GM12891 (cell line): ENCODE data around the gene PSMB7.

Experiments used
- POLR2A ChIP-seq: IDR thresholded peaks from 2 replicates; pipeline ENCODE4 v1.6.1; 2011; ENCODE audit warnings: low read depth, low read length, control low read depth
- POLR2AphosphoS5 ChIP-seq: IDR thresholded peaks from 2 replicates; pipeline ENCODE4 v1.6.1; 2011; ENCODE audit warnings: low read depth, low read length, control low read depth
- POU2F2 ChIP-seq: IDR thresholded peaks from 2 replicates; pipeline ENCODE4 v1.6.1; 2011; ENCODE audit warnings: low read depth, mild to moderate bottlenecking, control low read depth, low read length, moderate library complexity
- TAF1 ChIP-seq: IDR thresholded peaks from 2 replicates; pipeline ENCODE4 v1.6.1; 2011; ENCODE audit warnings: low read depth, low read length, control low read depth

DNA sequence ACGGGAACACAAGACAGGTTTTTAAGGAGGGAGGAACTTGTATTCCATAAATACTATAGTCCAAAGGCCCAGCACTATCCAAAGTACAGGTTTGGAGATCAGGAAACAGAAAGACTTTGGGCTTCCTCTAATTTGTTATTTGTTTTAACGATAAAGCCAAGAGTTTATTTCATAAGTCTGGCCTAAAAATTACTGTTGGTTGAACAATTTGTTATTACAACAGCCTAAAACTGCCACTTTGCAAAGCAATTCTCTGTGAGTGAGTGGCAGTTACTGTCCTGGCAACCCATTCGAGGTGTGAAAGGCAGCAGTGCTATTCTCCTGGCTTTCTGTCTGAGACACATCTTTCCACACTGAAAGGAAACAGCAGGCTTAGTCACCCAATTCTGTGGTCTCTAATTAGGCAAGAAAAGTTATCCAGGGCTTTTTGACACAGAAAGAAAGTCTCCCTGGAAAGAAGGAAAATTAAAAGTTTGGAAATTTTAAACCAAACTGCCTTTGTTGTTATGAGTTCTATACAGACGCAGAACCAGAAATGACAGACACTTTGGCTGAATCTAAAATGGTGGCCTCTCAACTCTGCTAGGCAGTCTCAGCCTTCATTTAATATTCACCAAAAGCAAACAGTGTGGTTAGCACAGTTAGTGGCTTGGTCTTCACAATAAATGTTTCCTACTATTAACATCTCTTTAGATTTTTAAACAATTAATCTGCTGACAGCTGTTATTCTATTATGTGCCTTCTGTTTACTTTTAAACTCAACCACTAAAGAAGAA, 33.9 kb downstream of the PSMB7 start:
- TF ChIP-seq POLR2A (no peak), TAF1 (no peak), POU2F2 (no peak), POLR2AphosphoS5 (no peak)
